HG03139 (cell line): ENCODE measurements around the gene NPHP3.
A peak's percentile ranks its signal among the peaks of the same experiment; 100 is the strongest.
"Not testable (repeated sequence)": the region's sequence is repeated elsewhere in the genome, so short reads cannot be mapped to it uniquely, and the experiment has no call there.

ENCODE experiments used
- ATAC-seq: cut with Tn5 transposase; IDR thresholded peaks from one replicate; pipeline ENCODE4 v1.9.1; 2021; ENCODE audit not compliant: unreplicated experiment

The NPHP3 gene

GRCh38 chr3:132722165-132723023 is at the start of gene NPHP3:
TSS of gene NPHP3 (minus strand) at chr3:132722409. CDS start at chr3:132722355, 54 bp downstream.
- peak; percentile 75 for ATAC-seq

GRCh38 chr3:132758740-132759139 is 36.5 kb upstream of the NPHP3 start:
- no peak for ATAC-seq

DNA sequence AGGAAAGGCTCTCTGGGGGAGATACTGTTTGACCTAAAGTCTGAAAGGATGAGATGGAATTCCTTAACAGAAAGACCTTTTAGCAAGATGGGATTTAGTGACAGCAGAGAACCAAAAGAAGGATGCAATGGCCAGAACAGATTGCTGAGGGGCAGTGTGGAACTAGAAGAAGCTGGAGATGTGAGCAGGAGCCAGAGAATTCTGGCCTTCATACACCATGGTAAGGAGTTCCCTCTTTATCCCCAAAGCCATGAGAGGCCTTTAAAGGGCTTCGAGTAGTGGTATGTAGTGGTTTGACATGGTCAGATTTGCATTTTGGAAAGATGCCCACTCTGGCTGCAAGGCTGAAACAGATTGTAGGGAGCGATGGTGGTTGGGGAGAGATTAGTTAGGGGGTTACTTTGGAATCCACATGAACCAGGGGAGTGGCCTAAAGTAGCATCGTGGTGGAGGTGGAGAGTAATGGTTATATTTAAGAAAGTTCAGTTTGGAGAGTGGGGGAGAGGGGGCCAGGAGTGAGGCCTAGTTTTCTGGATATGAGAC is 34.0 kb upstream of the NPHP3 start:
- ATAC-seq, result no peak

- no peak for ATAC-seq
Measured at GRCh38 chr3:132753946-132754345, 31.7 kb upstream of the NPHP3 start.

DNA sequence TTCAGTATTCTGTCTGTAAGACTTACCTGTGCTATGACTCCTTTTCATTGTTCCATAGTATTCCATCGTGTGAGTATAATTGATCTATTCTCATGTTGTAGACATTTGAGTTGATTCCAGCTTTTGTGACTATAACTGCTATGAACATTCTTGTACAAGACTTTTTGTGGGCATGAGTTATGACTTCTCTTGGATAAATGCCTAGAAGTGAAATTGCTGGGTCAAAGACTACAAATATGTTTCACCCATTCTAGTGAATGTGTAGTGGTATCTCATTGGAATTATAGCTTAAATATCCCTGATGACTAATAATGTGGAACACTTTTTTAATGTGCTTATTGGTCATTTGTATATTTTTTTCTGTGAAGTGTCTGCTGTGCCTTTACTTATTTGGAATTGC is 27.6 kb upstream of the NPHP3 start:
- ATAC-seq, result no peak

DNA sequence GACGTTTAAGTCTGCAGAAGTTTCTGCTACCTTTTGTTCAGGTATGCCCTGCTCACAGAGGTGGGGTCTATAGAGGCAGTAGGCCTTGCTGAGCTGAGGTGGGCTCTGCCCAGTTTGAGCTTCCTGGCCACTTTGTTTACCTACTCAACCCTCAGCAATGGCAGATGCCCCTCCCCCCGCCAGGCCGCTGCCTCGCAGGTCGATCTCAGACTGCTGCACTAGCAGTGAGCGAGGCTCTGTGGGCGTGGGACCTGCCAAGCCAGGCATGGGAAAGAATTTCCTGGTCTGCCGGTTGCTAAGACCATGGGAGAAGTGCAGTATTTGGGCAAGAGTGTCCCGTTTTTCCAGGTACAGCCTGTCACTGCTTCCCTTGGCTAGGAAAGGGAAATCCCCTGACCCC is 24.5 kb upstream of the NPHP3 start:
- not testable (repeated sequence) for ATAC-seq

GRCh38 chr3:132738314-132738713 is 16.1 kb upstream of the NPHP3 start:
- ATAC-seq, result no peak

DNA sequence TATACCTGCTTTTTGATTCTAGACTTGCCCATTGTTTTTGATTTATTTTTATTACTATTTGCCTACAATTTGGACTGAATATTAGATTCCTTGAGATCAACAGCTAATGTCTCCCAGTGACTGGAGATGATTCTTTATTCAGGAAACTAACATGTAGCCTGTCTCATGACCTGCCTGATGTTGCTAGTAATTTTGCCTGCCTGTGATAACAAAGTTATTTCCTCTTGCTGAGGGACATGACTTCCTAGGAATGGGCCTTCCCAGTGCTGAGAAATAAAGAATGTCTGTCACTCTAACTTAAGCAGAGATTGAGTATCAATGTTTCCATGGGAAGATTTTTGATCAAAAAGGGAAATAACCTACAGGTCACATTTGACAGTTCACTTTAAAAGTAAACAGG is 13.4 kb upstream of the NPHP3 start:
- ATAC-seq, result no peak

- ATAC-seq, result no peak
Measured at GRCh38 chr3:132730891-132731580, 8.8 kb upstream of the NPHP3 start.

DNA sequence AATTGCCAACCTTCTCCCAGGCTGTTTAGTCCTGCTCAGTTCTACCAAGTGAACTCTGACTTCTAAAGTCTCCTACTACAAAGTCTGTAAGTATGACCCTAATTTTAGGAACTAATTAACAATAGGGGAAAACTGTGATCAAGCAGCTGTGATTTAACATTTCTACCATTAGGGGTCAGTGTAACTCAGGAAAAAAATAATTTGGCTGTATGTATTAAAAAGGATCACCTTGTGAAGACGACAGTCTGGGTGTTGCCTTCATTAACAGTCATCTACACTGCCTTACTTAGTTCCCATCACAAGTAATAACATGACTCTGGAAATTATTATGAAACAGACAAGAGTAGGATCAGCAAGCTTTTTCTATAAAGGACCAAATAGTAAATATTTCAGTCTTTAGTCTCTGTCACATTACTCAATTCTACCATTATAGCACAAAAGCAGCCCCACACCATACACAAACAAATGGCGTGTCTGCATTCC is 4.2 kb upstream of the NPHP3 start:
- no peak for ATAC-seq

DNA sequence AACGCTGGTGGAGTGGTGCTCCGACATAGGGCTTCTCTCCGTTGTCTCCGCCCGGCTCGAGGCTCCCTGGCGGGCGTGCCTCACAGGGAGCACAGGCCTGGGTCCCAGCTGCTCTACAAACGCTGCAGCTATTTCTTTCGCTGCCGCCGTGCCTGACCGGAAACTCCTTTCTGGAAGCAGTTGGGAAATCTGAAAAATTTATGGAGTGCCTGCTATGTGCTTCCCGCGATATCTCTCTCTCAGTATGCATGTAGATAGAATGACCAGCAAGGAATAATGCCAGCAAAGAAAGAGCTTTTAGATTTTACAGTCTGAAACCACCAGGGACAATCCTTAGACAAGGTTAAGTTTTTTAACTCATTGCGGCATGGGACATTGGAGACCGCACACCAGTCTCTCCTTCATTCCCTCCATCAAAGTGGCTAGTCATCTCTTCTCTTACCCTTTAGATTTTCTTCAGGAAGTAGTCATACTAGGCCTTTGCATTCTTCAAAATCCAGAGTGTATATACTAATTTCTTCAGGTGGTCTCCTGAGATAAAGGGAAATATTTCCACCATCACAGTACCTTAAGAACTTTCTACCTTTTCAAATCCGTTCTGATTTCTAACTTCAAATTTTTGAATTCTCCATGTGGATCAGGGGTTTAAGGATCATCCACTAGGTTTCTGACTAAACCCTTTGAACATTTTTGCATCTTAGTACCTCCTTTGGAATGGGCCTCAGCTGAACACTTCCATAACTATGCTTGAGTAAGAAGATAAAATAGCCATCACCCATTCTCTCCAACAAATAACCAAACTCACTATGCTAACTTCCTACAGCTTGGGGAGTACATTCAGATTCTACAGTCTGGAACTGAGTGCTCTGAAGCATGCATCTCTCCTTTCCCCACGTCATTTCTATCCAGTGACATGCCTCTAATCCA is 1.1 kb upstream of the NPHP3 start:
- no peak for ATAC-seq

DNA sequence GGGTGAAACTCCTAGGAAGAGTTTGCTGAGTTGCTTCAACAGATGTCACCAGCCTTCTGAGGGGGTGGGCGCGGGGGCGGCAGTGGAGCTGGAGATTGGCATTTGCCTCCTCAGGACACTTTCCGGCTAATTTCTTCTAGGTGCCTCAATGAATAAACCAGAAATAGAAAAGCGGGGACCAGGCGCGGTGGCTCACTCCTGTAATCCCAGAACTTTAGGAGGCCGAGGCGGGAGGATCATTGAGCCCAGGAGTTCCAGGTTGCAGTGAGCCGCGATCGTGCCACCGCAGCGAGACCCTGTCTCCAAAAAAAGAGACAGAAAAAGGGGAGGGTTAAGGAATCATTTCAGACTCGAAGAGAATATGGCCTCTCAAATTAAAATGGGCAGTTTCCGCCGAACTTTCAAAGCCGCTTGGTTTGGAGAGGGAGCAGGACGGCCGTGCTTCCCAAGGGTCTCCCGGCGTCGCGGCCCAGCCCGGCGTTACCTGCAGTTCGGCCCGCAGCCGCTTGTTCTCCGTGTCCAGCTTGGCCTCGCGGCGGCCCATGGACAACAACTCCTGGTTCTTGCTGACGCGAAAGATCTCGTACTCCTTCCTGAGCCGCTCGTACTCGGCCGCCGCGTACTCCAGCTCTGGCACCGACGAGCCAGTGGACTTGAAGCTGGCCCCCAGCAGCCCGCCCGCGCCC is 587 bp downstream of the NPHP3 start:
- ATAC-seq, result peak; percentile 21

GRCh38 chr3:132720228-132720627 is 2.0 kb downstream of the NPHP3 start:
- no peak for ATAC-seq

DNA sequence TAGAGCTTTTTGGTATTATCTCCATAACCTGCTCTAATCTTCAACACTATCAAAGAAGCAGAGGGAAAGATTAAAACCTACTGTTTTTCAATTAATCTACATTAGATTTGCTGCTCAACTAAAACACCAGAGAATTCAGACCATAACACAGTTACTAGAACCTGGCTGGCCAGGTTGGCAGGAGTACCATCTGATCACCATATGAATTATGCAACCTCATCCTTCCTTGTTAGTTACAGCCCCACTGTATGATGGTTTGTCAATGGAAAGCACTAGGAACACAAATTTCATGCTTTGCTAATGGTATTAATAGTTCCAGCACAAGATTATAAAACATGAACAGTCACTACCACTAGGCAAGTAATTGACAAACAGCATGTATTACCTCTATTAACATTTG is 5.8 kb downstream of the NPHP3 start:
- no peak for ATAC-seq

DNA sequence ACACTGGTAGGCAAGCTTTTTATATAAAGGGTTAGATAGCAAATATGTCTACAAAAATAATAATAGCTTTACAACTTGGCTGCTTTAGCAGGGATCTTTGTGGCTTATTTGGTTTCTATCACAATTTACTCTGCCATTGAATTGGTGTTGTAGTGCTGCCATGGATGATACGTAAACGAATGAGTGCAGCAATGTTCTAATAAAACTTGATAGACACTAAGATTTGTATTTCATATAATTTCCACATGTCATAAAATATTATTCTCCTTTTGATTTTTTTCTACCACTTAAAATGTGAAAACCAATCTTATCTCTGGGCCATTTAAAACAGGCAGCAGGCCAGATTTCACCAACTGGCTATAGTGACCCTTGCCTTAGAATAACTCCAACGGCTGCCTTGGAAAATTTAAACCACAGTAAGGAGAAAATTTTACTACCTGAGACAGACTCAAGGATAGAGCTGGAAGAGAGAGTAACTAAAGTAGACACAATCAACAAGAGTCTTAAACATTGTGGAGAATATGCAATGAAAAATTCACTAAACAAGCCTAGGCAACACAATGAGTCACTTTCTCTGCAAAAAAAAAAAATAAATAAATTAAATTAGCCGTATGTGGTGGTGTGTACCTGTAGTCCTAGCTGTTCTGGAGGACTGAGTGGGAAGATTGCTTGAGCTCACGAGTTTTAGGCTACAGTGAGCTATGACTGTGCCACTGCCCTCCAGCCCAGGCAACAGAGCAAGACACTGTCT is 8.1 kb downstream of the NPHP3 start:
- ATAC-seq, result no peak

GRCh38 chr3:132710311-132710710 is 11.9 kb downstream of the NPHP3 start:
- no peak for ATAC-seq

DNA sequence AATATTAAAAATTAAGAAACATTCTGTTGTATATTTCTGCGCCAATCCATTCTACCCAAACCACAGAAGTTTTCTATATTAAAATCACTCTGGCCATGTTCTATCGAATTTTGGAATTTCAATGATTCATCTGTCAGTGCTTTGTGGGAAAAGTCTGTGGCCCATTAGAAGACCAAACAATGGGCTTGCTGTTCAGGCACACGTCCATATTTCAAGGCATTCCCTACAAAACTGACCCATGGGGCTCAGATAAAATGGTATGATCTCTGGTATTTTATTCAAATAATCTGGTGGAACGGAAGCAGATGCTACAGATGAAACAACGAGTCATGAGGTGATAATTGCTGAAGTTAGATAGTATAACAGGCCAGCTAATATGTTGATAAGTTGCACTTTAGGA is 12.4 kb downstream of the NPHP3 start:
- ATAC-seq, result no peak

DNA sequence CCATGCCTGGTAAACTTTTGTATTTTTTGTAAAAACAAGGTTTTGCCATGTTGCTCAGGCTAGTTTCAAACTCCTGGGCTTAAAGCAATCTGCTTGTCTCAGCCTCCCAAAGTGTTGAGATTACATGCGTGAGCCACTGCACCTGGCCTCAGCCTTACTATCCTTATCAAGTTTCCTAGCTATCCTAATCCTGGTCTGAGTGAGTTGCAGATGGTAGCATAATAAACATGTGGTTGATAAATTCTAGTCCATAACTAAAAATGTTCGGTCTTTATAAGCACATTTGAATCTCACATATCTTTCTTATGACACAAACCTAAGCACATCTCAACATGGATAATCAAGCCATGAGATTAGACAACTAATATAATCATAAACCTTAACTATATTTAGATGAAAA is 18.5 kb downstream of the NPHP3 start:
- ATAC-seq, result no peak

GRCh38 chr3:132695422-132695821 is 26.8 kb downstream of the NPHP3 start:
- ATAC-seq, result no peak

- no peak for ATAC-seq
Measured at GRCh38 chr3:132694991-132695390, 27.2 kb downstream of the NPHP3 start.
